ENCODE data around the gene MSL1. TPM values are rescaled to one million over a fixed set of nuclear protein-coding genes. Genes with fewer than 3 reads are reported as not detected.

The MSL1 gene
- total and polyA plus RNA-seq, 2 of the 13 experiments (the other 11 are each of a cell fraction or from before 2014, with no cell fraction given): 63.8 to 88.5 TPM

DNA sequence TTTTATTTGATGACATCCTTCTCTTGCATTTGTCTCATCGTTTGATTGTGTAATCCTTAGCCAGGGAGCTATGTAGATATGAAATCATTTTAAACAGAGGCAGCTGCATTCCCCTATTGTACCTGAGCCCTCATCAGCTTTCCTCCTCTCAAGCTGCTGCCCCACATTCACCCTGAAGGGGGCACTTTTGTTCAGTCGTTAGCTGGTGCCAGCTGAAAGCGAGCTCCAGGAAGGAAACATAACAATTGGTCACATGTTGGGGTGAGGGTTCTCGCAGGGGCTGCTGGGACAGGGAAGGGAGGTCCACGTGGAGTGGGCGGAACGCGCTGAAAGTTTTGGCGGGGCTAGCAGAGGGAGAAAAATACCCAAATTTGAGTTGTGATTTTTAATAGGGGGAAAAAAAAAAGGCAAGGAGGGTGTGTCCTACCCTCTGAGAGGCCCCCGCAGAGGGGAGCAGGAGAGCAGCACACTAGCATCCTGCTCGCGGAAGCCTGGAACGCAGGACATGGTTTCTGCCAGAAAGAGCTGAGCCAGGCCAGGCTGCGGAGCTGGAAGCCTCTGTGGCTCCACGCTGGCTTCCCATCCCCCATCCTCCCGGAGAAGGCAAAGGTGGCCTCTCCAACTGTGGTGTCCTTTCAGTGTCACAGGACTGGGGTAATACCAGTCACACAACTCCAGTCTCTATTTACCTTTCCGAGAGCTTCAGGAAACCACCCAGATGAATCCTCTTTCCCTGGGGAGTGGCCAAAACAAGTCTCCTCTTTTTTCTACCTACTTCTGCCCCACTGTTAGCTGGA lies 8.5 kb upstream of the MSL1 start (continued):
- TF ChIP-seq, protein P1, sequence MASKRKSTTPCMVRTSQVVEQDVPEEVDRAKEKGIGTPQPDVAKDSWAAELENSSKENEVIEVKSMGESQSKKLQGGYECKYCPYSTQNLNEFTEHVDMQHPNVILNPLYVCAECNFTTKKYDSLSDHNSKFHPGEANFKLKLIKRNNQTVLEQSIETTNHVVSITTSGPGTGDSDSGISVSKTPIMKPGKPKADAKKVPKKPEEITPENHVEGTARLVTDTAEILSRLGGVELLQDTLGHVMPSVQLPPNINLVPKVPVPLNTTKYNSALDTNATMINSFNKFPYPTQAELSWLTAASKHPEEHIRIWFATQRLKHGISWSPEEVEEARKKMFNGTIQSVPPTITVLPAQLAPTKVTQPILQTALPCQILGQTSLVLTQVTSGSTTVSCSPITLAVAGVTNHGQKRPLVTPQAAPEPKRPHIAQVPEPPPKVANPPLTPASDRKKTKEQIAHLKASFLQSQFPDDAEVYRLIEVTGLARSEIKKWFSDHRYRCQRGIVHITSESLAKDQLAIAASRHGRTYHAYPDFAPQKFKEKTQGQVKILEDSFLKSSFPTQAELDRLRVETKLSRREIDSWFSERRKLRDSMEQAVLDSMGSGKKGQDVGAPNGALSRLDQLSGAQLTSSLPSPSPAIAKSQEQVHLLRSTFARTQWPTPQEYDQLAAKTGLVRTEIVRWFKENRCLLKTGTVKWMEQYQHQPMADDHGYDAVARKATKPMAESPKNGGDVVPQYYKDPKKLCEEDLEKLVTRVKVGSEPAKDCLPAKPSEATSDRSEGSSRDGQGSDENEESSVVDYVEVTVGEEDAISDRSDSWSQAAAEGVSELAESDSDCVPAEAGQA (IDR thresholded peaks at IDR 0.05; ENCODE audit: low read depth): no peak
- TF ChIP-seq, protein P1 (CRISPR knock-in tag; IDR thresholded peaks at IDR 0.05; ENCODE audit: borderline replicate concordance): no peak
- TF ChIP-seq ZNF598 (CRISPR knock-in tag; IDR thresholded peaks at IDR 0.05; ENCODE audit: borderline replicate concordance) (peak; percentile 76; the same call in 1 of the 2 replicates), YEATS4 (CRISPR knock-in tag; IDR thresholded peaks at IDR 0.05; ENCODE audit: borderline replicate concordance) (peak; percentile 99), STAT5B (CRISPR knock-in tag; IDR thresholded peaks at IDR 0.05) (no peak; the same call in 1 of the 2 replicates), ZNF484 (CRISPR knock-in tag; IDR thresholded peaks at IDR 0.05; ENCODE audit: borderline replicate concordance, low read depth) (peak; percentile 97; the same call in 1 of the 2 replicates), PAF1 (CRISPR knock-in tag; IDR thresholded peaks at IDR 0.05) (no peak), TAF1 (CRISPR knock-in tag; IDR thresholded peaks at IDR 0.05) (peak; percentile 67), FLYWCH1 (CRISPR knock-in tag; IDR thresholded peaks at IDR 0.05) (no peak), SAP130 (CRISPR knock-in tag; IDR thresholded peaks at IDR 0.05; ENCODE audit: low read depth) (peak; percentile 98), ZNF501 (CRISPR knock-in tag; IDR thresholded peaks at IDR 0.05) (peak; percentile 94), ELF3 (CRISPR knock-in tag; IDR thresholded peaks at IDR 0.05) (peak; percentile 97), PCBP2 (optimal IDR thresholded peaks at IDR 0.05; ENCODE audit: low read depth, low read length, poor library complexity, severe bottlenecking) (no peak), KDM5B (CRISPR knock-in tag; IDR thresholded peaks at IDR 0.05; ENCODE audit: borderline replicate concordance) (peak; percentile 93; the same call in 1 of the 2 replicates), U2AF2 (IDR thresholded peaks at IDR 0.05; ENCODE audit: low read depth, low read length) (peak; percentile 83; the same call in 1 of the 2 replicates), ARHGAP35 (CRISPR knock-in tag; IDR thresholded peaks at IDR 0.05; ENCODE audit: borderline replicate concordance) (no peak)
- TF ChIP-seq, protein P2, sequence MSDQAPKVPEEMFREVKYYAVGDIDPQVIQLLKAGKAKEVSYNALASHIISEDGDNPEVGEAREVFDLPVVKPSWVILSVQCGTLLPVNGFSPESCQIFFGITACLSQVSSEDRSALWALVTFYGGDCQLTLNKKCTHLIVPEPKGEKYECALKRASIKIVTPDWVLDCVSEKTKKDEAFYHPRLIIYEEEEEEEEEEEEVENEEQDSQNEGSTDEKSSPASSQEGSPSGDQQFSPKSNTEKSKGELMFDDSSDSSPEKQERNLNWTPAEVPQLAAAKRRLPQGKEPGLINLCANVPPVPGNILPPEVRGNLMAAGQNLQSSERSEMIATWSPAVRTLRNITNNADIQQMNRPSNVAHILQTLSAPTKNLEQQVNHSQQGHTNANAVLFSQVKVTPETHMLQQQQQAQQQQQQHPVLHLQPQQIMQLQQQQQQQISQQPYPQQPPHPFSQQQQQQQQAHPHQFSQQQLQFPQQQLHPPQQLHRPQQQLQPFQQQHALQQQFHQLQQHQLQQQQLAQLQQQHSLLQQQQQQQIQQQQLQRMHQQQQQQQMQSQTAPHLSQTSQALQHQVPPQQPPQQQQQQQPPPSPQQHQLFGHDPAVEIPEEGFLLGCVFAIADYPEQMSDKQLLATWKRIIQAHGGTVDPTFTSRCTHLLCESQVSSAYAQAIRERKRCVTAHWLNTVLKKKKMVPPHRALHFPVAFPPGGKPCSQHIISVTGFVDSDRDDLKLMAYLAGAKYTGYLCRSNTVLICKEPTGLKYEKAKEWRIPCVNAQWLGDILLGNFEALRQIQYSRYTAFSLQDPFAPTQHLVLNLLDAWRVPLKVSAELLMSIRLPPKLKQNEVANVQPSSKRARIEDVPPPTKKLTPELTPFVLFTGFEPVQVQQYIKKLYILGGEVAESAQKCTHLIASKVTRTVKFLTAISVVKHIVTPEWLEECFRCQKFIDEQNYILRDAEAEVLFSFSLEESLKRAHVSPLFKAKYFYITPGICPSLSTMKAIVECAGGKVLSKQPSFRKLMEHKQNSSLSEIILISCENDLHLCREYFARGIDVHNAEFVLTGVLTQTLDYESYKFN (CRISPR knock-in tag; conservative IDR thresholded peaks at IDR 0.05): peak; percentile 89
- TF ChIP-seq, protein P3, sequence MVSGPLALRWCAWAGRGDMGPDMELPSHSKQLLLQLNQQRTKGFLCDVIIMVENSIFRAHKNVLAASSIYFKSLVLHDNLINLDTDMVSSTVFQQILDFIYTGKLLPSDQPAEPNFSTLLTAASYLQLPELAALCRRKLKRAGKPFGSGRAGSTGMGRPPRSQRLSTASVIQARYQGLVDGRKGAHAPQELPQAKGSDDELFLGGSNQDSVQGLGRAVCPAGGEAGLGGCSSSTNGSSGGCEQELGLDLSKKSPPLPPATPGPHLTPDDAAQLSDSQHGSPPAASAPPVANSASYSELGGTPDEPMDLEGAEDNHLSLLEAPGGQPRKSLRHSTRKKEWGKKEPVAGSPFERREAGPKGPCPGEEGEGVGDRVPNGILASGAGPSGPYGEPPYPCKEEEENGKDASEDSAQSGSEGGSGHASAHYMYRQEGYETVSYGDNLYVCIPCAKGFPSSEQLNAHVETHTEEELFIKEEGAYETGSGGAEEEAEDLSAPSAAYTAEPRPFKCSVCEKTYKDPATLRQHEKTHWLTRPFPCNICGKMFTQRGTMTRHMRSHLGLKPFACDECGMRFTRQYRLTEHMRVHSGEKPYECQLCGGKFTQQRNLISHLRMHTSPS (CRISPR knock-in tag; IDR thresholded peaks at IDR 0.05; ENCODE audit: low read depth): no peak
